ENCODE measurements around the gene SULT1A4.
"Not testable (repeated sequence)": the region's sequence is repeated elsewhere in the genome, so short reads cannot be mapped to it uniquely, and the experiment has no call there.

The SULT1A4 gene

GRCh38 chr16:29459706-29460646 is at the start of gene SULT1A4:
Gene SULT1A4, plus strand, starts transcription at chr16:29459913. Its CDS starts 1,473 bp downstream, at chr16:29461386.
- not testable (repeated sequence) for DNase-seq (ENCODE audit: low read depth)

GRCh38 chr16:29423587-29423986 is 36.1 kb upstream of the SULT1A4 start:
- not testable (repeated sequence) for DNase-seq (ENCODE audit: low read depth)

GRCh38 chr16:29425390-29425789 is 34.3 kb upstream of the SULT1A4 start:
- DNase-seq (ENCODE audit: low read depth): not testable (repeated sequence)

- not testable (repeated sequence) for DNase-seq (ENCODE audit: low read depth)
Measured at GRCh38 chr16:29453754-29454153, 6.0 kb upstream of the SULT1A4 start.

GRCh38 chr16:29454269-29454668 is 5.4 kb upstream of the SULT1A4 start, which contains the start of the genes BOLA2 and SLX1B:
Gene BOLA2, minus strand, starts transcription at chr16:29454351. Its CDS starts 98 bp downstream, at chr16:29454253.
Gene SLX1B, plus strand, starts transcription at chr16:29454533.
- not testable (repeated sequence) for DNase-seq (ENCODE audit: low read depth)

- not testable (repeated sequence) for DNase-seq (ENCODE audit: low read depth)
Measured at GRCh38 chr16:29454828-29455227, 4.9 kb upstream of the SULT1A4 start.

GRCh38 chr16:29457660-29458059 is 2.1 kb upstream of the SULT1A4 start:
- DNase-seq (ENCODE audit: low read depth): not testable (repeated sequence)

- not testable (repeated sequence) for DNase-seq (ENCODE audit: low read depth)
Measured at GRCh38 chr16:29460647-29461030, 926 bp downstream of the SULT1A4 start.

- DNase-seq (ENCODE audit: low read depth): not testable (repeated sequence)
Measured at GRCh38 chr16:29465985-29466824, 6.5 kb downstream of the SULT1A4 start.

GRCh38 chr16:29466904-29467303 is 7.2 kb downstream of the SULT1A4 start:
- not testable (repeated sequence) for DNase-seq (ENCODE audit: low read depth)

- not testable (repeated sequence) for DNase-seq (ENCODE audit: low read depth)
Measured at GRCh38 chr16:29467654-29468366, 8.1 kb downstream of the SULT1A4 start.

- not testable (repeated sequence) for DNase-seq (ENCODE audit: low read depth)
Measured at GRCh38 chr16:29469660-29470059, 9.9 kb downstream of the SULT1A4 start.

GRCh38 chr16:29472065-29472464 is 12.4 kb downstream of the SULT1A4 start:
- DNase-seq (ENCODE audit: low read depth): not testable (repeated sequence)

- not testable (repeated sequence) for DNase-seq (ENCODE audit: low read depth)
Measured at GRCh38 chr16:29482276-29482675, 22.6 kb downstream of the SULT1A4 start.

- DNase-seq (ENCODE audit: low read depth): not testable (repeated sequence)
Measured at GRCh38 chr16:29506308-29506707, 46.6 kb downstream of the SULT1A4 start, which contains the start of gene NPIPB12. Gene NPIPB12, minus strand, starts transcription at chr16:29506408.

All from stimulated activated CD8-positive, alpha-beta memory T cell treated with anti-CD3 and anti-CD28 coated beads, Interleukin-15, amount 100 ng/mL, for 24 hours (primary cell).